ENCODE data around the gene FBXO36.

- TF ChIP-seq CTCF (IDR thresholded peaks at IDR 0.05 in 4 of 5, conservative IDR thresholded peaks at IDR 0.05 in 1 of 5) (no peak), POLR2A (IDR thresholded peaks at IDR 0.05) (no peak)
Measured at GRCh38 chr2:229996320-229996719, 74.0 kb downstream of the FBXO36 start.

Data from gastrocnemius medialis (tissue), 4 donors.